Spleen (tissue), 11 donors: ENCODE measurements around the gene PTPRM. TPM values are rescaled to one million over a fixed set of nuclear protein-coding genes. Genes with fewer than 3 reads are reported as not detected.
A peak's percentile ranks its signal among the peaks of the same experiment; 100 is the strongest.

Experiments
- DNase-seq: peaks from one replicate; pipeline ENCODE4 v3.0.0-alpha.2; 2020
- H3K27ac ChIP-seq, 8 donors: fragments of 200-600 bp; sonication (generic) in 7 of 8; 1 replicate in 4 of 8; 2 replicates in 4 of 8; pipeline versions ENCODE4 v1.5.0 to v1.8.0; 2016 to 2021; ENCODE audit warnings: inconsistent platforms in 4 of 8, mild to moderate bottlenecking in 4 of 8, moderate library complexity in 1 of 8
- H3K27me3 ChIP-seq, 7 donors: fragments of 200-600 bp; sonication (generic) in 6 of 7; replicated peaks in 1 of 7; 1 replicate in 4 of 7; 2 replicates in 3 of 7; pipeline versions ENCODE4 v1.5.0 to v1.8.0; 2016 to 2021; ENCODE audit warnings: inconsistent platforms in 3 of 7, mild to moderate bottlenecking in 1 of 7
- H3K36me3 ChIP-seq, 6 donors: fragments of 200-600 bp; sonication (generic) in 5 of 6; 1 replicate in 4 of 6; 2 replicates in 2 of 6; pipeline versions ENCODE4 v1.5.0 to v1.8.0; 2016 to 2021; ENCODE audit warnings: inconsistent platforms in 2 of 6
- H3K4me1 ChIP-seq, 6 donors: fragments of 200-600 bp; sonication (generic) in 5 of 6; 1 replicate in 3 of 6; 2 replicates in 3 of 6; pipeline versions ENCODE4 v1.5.0 to v1.8.0; 2016 to 2021; ENCODE audit warnings: inconsistent platforms in 3 of 6
- H3K4me3 ChIP-seq, 8 donors: fragments of 200-600 bp; sonication (generic) in 7 of 8; 1 replicate in 4 of 8; 2 replicates in 4 of 8; pipeline versions ENCODE4 v1.5.0 to v1.8.0; 2016 to 2021; ENCODE audit warnings: inconsistent platforms in 4 of 8, mild to moderate bottlenecking in 4 of 8, moderate library complexity in 2 of 8
- H3K9me3 ChIP-seq, 8 donors: fragments of 200-600 bp; sonication (generic) in 7 of 8; 1 replicate in 4 of 8; 2 replicates in 4 of 8; pipeline versions ENCODE4 v1.5.0 to v1.8.0; 2016 to 2021; ENCODE audit warnings: inconsistent platforms in 4 of 8
- CTCF ChIP-seq, 11 experiments: fragments of 200-600 bp in 7 of 11; fragments of 450-650 bp in 4 of 11; sonication (generic) in 4 of 11; IDR thresholded peaks in 8 of 11; conservative IDR thresholded peaks in 3 of 11; 1 replicate in 7 of 11; 2 replicates in 4 of 11; pipeline versions ENCODE4 v1.4.0 to v1.8.0; 2016 to 2021; ENCODE audit warnings: antibody characterized with exemption in 11 of 11, inconsistent platforms in 4 of 11, mild to moderate bottlenecking in 1 of 11
- POLR2A ChIP-seq, 3 donors: fragments of 450-650 bp; IDR thresholded peaks; one replicate each; pipeline ENCODE4 v1.5.1; 2017; ENCODE audit warnings: antibody characterized with exemption in 3 of 3, mild to moderate bottlenecking in 1 of 3
- POLR2AphosphoS5 ChIP-seq, 3 donors: sonication (generic); formaldehyde crosslinking; IDR thresholded peaks; one replicate each; pipeline ENCODE4 v1.5.1; 2017; ENCODE audit warnings: antibody characterized with exemption in 3 of 3
- WGBS, 5 donors: extraction: QIAGEN DNeasy Blood & Tissue Kit in 3 of 5; methylation state at CpG; one replicate each; pipeline versions ENCODE4 v1.1.5 to v1.1.7; 2013 to 2018; 5-methylcytosine and 5-hydroxymethylcytosine counted together
- intact Hi-C: fragments of 100-400 bp; cut with DNase I; formaldehyde crosslinking; loops from one replicate; pipeline ENCODE4 v1.15.0; 2023; ENCODE audit warnings: low total_unique reads
- polyA plus RNA-seq, 3 donors: library from polyadenylated mRNA; stranded (reverse); fragments of 200-250 nt; gene quantifications; one replicate each; pipeline ENCODE4 v1.2.1, GENCODE V29; 2013
- total RNA-seq, 7 donors: library from RNA; depleted of rRNA in 3 of 7; stranded (reverse); fragments of >200 nt in 3 of 7; fragmentation: NEBNext Ultra II Directional in 4 of 7; extraction: Animal tissue kit (Norgen Biotek cat#: 25700) in 4 of 7; gene quantifications; one replicate each; pipeline versions ENCODE4 v1.1.0 to v1.2.1, GENCODE V29; 2016 to 2021
- donor health status: healthy with polysubstance abuse.
- donor health status: DM: no; HTN: no; CAD: no; lungs with moderate emphysema.
- donor health status: DM: no; HTN: no; CAD: no.
- donor health status: Bipolar disorder and iron deficiency.
- donor health status: healthy.
- donor health status: DM: no; HTN: no; CAD: no.
- donor health status: DM: yes; HTN: yes; CAD: no.

PTPRM gene
- total and polyA plus RNA-seq, 10 donors = 23.5 to 97.8 (median 62.8) TPM

- Histone ChIP-seq H3K27me3 (peaks cover 0 to 42% (median 20%) of the 10 kb centered on the region in 7 donors), H3K4me3 (no peak overlapping the region), H3K27ac (no peak overlapping the region), H3K4me1 (peaks cover 3 to 44% (median 20%) of the 10 kb centered on the region in 6 donors), H3K9me3 (no peaks in the 10 kb centered on the region), H3K36me3 (no peaks in the 10 kb centered on the region)
- intact Hi-C loops = no loop called here
- DNase-seq = no peak
- TF ChIP-seq POLR2A (IDR thresholded peaks at IDR 0.05) (no peak), POLR2AphosphoS5 (IDR thresholded peaks at IDR 0.05) (no peak)
- WGBS, 5 donors = 79 to 94% (median 82%) methylated on average over 2 of the region's 2 CpGs
These were observed 4.5 kb downstream of the PTPRM start for GRCh38 chr18:7571626-7572025.

- DNase-seq = no peak
- Histone ChIP-seq H3K4me3 (no peak overlapping the region), H3K9me3 (no peaks in the 10 kb centered on the region), H3K27me3 (peaks cover 0 to 31% (median 13%) of the 10 kb centered on the region in 7 donors), H3K4me1 (peaks cover 3 to 36% (median 14%) of the 10 kb centered on the region in 6 donors), H3K36me3 (no peaks in the 10 kb centered on the region), H3K27ac (peak overlapping the region in 1 of 8 donors; percentile 45)
- 10 to 24% (median 13%) methylated on average over 2 of the region's 2 CpGs for whole genome bisulfite sequencing, 5 donors
- intact Hi-C loops = no loop called here
- TF ChIP-seq POLR2A (IDR thresholded peaks at IDR 0.05) (no peak), POLR2AphosphoS5 (IDR thresholded peaks at IDR 0.05) (no peak), CTCF (IDR thresholded peaks at IDR 0.05 in 8 of 11, conservative IDR thresholded peaks at IDR 0.05 in 3 of 11) (no peak)
These were observed 5.7 kb downstream of the PTPRM start for GRCh38 chr18:7572822-7573221.

- Histone ChIP-seq H3K36me3 (no peaks in the 10 kb centered on the region), H3K4me3 (no peak overlapping the region), H3K9me3 (no peaks in the 10 kb centered on the region), H3K4me1 (peaks cover 0 to 20% (median 2%) of the 10 kb centered on the region in 6 donors), H3K27me3 (peaks cover 0 to 4% (median 0%) of the 10 kb centered on the region in 7 donors), H3K27ac (no peak overlapping the region)
- TF ChIP-seq POLR2A (IDR thresholded peaks at IDR 0.05) (no peak), POLR2AphosphoS5 (IDR thresholded peaks at IDR 0.05) (no peak), CTCF (IDR thresholded peaks at IDR 0.05 in 8 of 11, conservative IDR thresholded peaks at IDR 0.05 in 3 of 11) (no peak)
- WGBS, 5 donors = 59 to 79% (median 71%) methylated on average over 2 of the region's 2 CpGs
- no peak for DNase-seq
- intact Hi-C loops = no loop called here
These were observed 8.4 kb downstream of the PTPRM start for GRCh38 chr18:7575465-7576028.

GRCh38 chr18:7576077-7576476, 9.0 kb downstream of the PTPRM start:
- no peak overlapping the region for H3K27ac ChIP-seq
- TF ChIP-seq POLR2A (IDR thresholded peaks at IDR 0.05) (no peak), POLR2AphosphoS5 (IDR thresholded peaks at IDR 0.05) (no peak), CTCF (IDR thresholded peaks at IDR 0.05 in 8 of 11, conservative IDR thresholded peaks at IDR 0.05 in 3 of 11) (no peak)
- H3K4me3 ChIP-seq = no peak overlapping the region
- H3K36me3 ChIP-seq = no peaks in the 10 kb centered on the region
- peaks cover 0 to 20% (median 2%) of the 10 kb centered on the region in 6 donors for H3K4me1 ChIP-seq
- intact Hi-C loops = no loop called here
- H3K27me3 ChIP-seq = no peaks in the 10 kb centered on the region
- DNase-seq = no peak
- H3K9me3 ChIP-seq = no peaks in the 10 kb centered on the region
